GM19023 (cell line): ENCODE data around the gene NDUFB2.
"Not testable (repeated sequence)": the region's sequence is repeated elsewhere in the genome, so short reads cannot be mapped to it uniquely, and the experiment has no call there.

ENCODE experiments used
- ATAC-seq: cut with Tn5 transposase; IDR thresholded peaks from one replicate; pipeline ENCODE4 v1.9.1; 2021; ENCODE audit warnings: mild to moderate bottlenecking, moderate library complexity; ENCODE audit not compliant: unreplicated experiment

NDUFB2 gene

GRCh38 chr7:140734096-140734495 is 37.6 kb downstream of the NDUFB2 start:
- ATAC-seq, result no peak

GRCh38 chr7:140734729-140735128 is 38.2 kb downstream of the NDUFB2 start:
- ATAC-seq, result no peak

- ATAC-seq, result no peak
Observed at GRCh38 chr7:140738280-140738679, 41.8 kb downstream of the NDUFB2 start.

GRCh38 chr7:140743255-140743654 is 46.7 kb downstream of the NDUFB2 start:
- ATAC-seq, result not testable (repeated sequence)

- ATAC-seq, result no peak
Observed at GRCh38 chr7:140744005-140744404, 47.5 kb downstream of the NDUFB2 start.

- ATAC-seq, result no peak
Observed at GRCh38 chr7:140745266-140746058, 49.0 kb downstream of the NDUFB2 start.

- no peak for ATAC-seq
Observed at GRCh38 chr7:140746751-140747150, 50.2 kb downstream of the NDUFB2 start.

- no peak for ATAC-seq
Observed at GRCh38 chr7:140752533-140752932, 56.0 kb downstream of the NDUFB2 start.

GRCh38 chr7:140754506-140754905 is 58.0 kb downstream of the NDUFB2 start:
- no peak for ATAC-seq
